SHP77 treated with DMSO at 0.1 percent for 48 hours (cell line): ENCODE measurements around the gene CTNNA2.

Experiments
- DNase-seq: peaks from one replicate; lab custom pipeline; 2025; lab: John Stamatoyannopoulos, UW

The CTNNA2 gene

GRCh38 chr2:79713131-79713785 lies 200.4 kb downstream of the CTNNA2 start:
- no peak for DNase-seq

GRCh38 chr2:79714283-79714682 lies 201.4 kb downstream of the CTNNA2 start:
- no peak for DNase-seq

- DNase-seq = no peak
These were observed 202.5 kb downstream of the CTNNA2 start for GRCh38 chr2:79715338-79715737.

- DNase-seq = no peak
These were observed 203.4 kb downstream of the CTNNA2 start for GRCh38 chr2:79716266-79716665.

GRCh38 chr2:79717364-79718007 lies 204.6 kb downstream of the CTNNA2 start:
- DNase-seq = no peak

GRCh38 chr2:79721061-79721460 lies 208.2 kb downstream of the CTNNA2 start:
- no peak for DNase-seq

GRCh38 chr2:79721966-79722365 lies 209.1 kb downstream of the CTNNA2 start:
- no peak for DNase-seq

- DNase-seq = no peak
These were observed 211.0 kb downstream of the CTNNA2 start for GRCh38 chr2:79723830-79724229.

- no peak for DNase-seq
These were observed 216.7 kb downstream of the CTNNA2 start for GRCh38 chr2:79729532-79729931.

- DNase-seq = no peak
These were observed 221.7 kb downstream of the CTNNA2 start for GRCh38 chr2:79734518-79734917.

- no peak for DNase-seq
These were observed 228.1 kb downstream of the CTNNA2 start for GRCh38 chr2:79740879-79741443.

GRCh38 chr2:79750321-79750720 lies 237.5 kb downstream of the CTNNA2 start:
- no peak for DNase-seq

GRCh38 chr2:79757526-79757925 lies 244.7 kb downstream of the CTNNA2 start:
- no peak for DNase-seq

- no peak for DNase-seq
These were observed 245.2 kb downstream of the CTNNA2 start for GRCh38 chr2:79758042-79758441.

GRCh38 chr2:79758749-79759282 lies 246.0 kb downstream of the CTNNA2 start:
- DNase-seq = no peak

- no peak for DNase-seq
These were observed 258.1 kb downstream of the CTNNA2 start for GRCh38 chr2:79770926-79771325.

GRCh38 chr2:79771493-79771892 lies 258.6 kb downstream of the CTNNA2 start:
- DNase-seq = no peak

GRCh38 chr2:79774016-79774415 lies 261.2 kb downstream of the CTNNA2 start:
- DNase-seq = no peak

- DNase-seq = no peak
These were observed 263.6 kb downstream of the CTNNA2 start for GRCh38 chr2:79776461-79776860.

- no peak for DNase-seq
These were observed 267.9 kb downstream of the CTNNA2 start for GRCh38 chr2:79780781-79781180.

GRCh38 chr2:79782576-79783452 lies 270.0 kb downstream of the CTNNA2 start:
- DNase-seq = no peak

- no peak for DNase-seq
These were observed 276.3 kb downstream of the CTNNA2 start for GRCh38 chr2:79788952-79789651.
